H1 (cell line): ENCODE data around the gene CYP46A1. TPM values are rescaled to one million over a fixed set of nuclear protein-coding genes. Genes with fewer than 3 reads are reported as not detected.

Experiments used
- CTCF ChIA-PET: fragments of 300-600 bp; sonication (Branson Sonifier 250); formaldehyde crosslinking; loops from one replicate; lab custom pipeline; 2021; ENCODE audit not compliant: partially characterized antibody; lab: Charles Lee
- POLR2A ChIA-PET: fragments of 300-600 bp; sonication (Branson Sonifier 250); formaldehyde crosslinking; loops from one replicate; lab custom pipeline; 2021; ENCODE audit warnings: inconsistent platforms; ENCODE audit not compliant: partially characterized antibody; lab: Charles Lee
- DNase-seq, 2 experiments: peaks; one replicate each; pipeline versions ENCODE4 v3.0.0 to v3.0.0-alpha.2; 2010 to 2022; ENCODE audit warnings: low spot score in 2 of 2, low read depth in 1 of 2, mixed read lengths in 1 of 2
- FAIRE-seq: peaks from 2 replicates; lab custom pipeline; 2011; peaks lifted over from hg19 to GRCh38; lab: Jason Lieb, UNC
- H2AFZ ChIP-seq: 2 replicates; pipeline ENCODE4 v1.8.1; 2012; ENCODE audit warnings: low read length, inconsistent platforms
- H2AK5ac ChIP-seq: 2 replicates; pipeline ENCODE4 v1.6.1; 2013; ENCODE audit warnings: low read depth, low read length
- H2BK120ac ChIP-seq: replicated peaks from 2 replicates; pipeline ENCODE3; 2013; ENCODE audit warnings: low read depth, low read length, inconsistent platforms
- H2BK12ac ChIP-seq: 2 replicates; pipeline ENCODE4 v1.6.1; 2013; ENCODE audit warnings: low read depth, low read length
- H2BK15ac ChIP-seq: 2 replicates; pipeline ENCODE4 v1.6.1; 2013; ENCODE audit warnings: low read length
- H2BK20ac ChIP-seq: 2 replicates; pipeline ENCODE4 v1.6.1; 2013; ENCODE audit warnings: low read length
- H2BK5ac ChIP-seq: 2 replicates; pipeline ENCODE4 v1.6.1; 2013; ENCODE audit warnings: low read depth, low read length
- H3K14ac ChIP-seq: 2 replicates; pipeline ENCODE4 v1.6.1; 2013; ENCODE audit warnings: inconsistent platforms; ENCODE audit not compliant: insufficient read length
- H3K18ac ChIP-seq: 2 replicates; pipeline ENCODE4 v1.6.1; 2013; ENCODE audit warnings: low read length; ENCODE audit errors: extremely low read depth
- H3K23ac ChIP-seq: 2 replicates; pipeline ENCODE4 v1.6.1; 2013; ENCODE audit warnings: inconsistent platforms; ENCODE audit not compliant: insufficient read length
- H3K23me2 ChIP-seq: 2 replicates; pipeline ENCODE4 v1.6.1; 2013; ENCODE audit warnings: low read depth, low read length
- H3K27ac ChIP-seq: 2 replicates; pipeline ENCODE4 v1.6.1; 2011; ENCODE audit warnings: low read depth, low read length, inconsistent platforms
- H3K27me3 ChIP-seq, 4 experiments: replicated peaks in 1 of 4; 1 replicate in 1 of 4; 2 replicates in 3 of 4; pipeline versions ENCODE4 v1.6.1 to v1.8.1; 2011 to 2013; ENCODE audit warnings: low read length in 3 of 4, mild to moderate bottlenecking in 3 of 4, inconsistent platforms in 2 of 4, mixed read lengths in 2 of 4, moderate library complexity in 1 of 4; ENCODE audit not compliant: control insufficient read depth in 3 of 4, insufficient read depth in 3 of 4; ENCODE audit errors: extremely low read depth in 1 of 4
- H3K36me3 ChIP-seq, 4 experiments: 2 replicates each; pipeline versions ENCODE4 v1.6.1 to v1.8.1; 2011 to 2013; ENCODE audit warnings: mild to moderate bottlenecking in 4 of 4, low read length in 3 of 4, moderate library complexity in 2 of 4, control low read depth in 1 of 4, inconsistent platforms in 1 of 4; ENCODE audit not compliant: insufficient read depth in 4 of 4, control insufficient read depth in 2 of 4
- H3K4ac ChIP-seq: replicated peaks from 2 replicates; pipeline ENCODE3; 2013; ENCODE audit warnings: low read length, low read depth, mixed read lengths, inconsistent platforms; ENCODE audit not compliant: insufficient read length
- H3K4me1 ChIP-seq, 4 experiments: replicated peaks in 1 of 4; 1 replicate in 1 of 4; 2 replicates in 3 of 4; pipeline versions ENCODE4 v1.6.1 to v1.8.1; 2011 to 2013; ENCODE audit warnings: low read length in 3 of 4, inconsistent platforms in 2 of 4, mixed read lengths in 1 of 4; ENCODE audit not compliant: insufficient read depth in 4 of 4, control insufficient read depth in 3 of 4
- H3K4me2 ChIP-seq, 2 experiments: 2 replicates each; pipeline versions ENCODE4 v1.6.1 to v1.8.1; 2011 to 2013; ENCODE audit warnings: low read depth in 2 of 2, low read length in 2 of 2, control low read depth in 1 of 2, inconsistent platforms in 1 of 2, mild to moderate bottlenecking in 1 of 2; ENCODE audit not compliant: insufficient read depth in 1 of 2
- H3K4me3 ChIP-seq, 4 experiments: fragments of 200-600, 300-600 bp in 1 of 4; sonication (generic), shearing (Covaris generic), sonication (Bioruptor Twin) in 1 of 4; 2 replicates each; pipeline versions ENCODE4 v1.5.1 to v1.8.1; 2011 to 2016; ENCODE audit warnings: low read length in 4 of 4, low read depth in 3 of 4, control low read depth in 2 of 4, inconsistent platforms in 2 of 4, mild to moderate bottlenecking in 2 of 4, mixed read lengths in 1 of 4, moderate library complexity in 1 of 4; ENCODE audit not compliant: insufficient read depth in 2 of 4; ENCODE audit errors: extremely low read depth in 1 of 4
- H3K56ac ChIP-seq: replicated peaks from 2 replicates; pipeline ENCODE3; 2013; ENCODE audit warnings: low read depth, mild to moderate bottlenecking, mixed read lengths, low read length, inconsistent platforms; ENCODE audit not compliant: insufficient read length
- H3K79me1 ChIP-seq: 2 replicates; pipeline ENCODE4 v1.6.1; 2013; ENCODE audit warnings: low read depth, low read length, control low read depth
- H3K79me2 ChIP-seq, 2 experiments: 2 replicates each; pipeline versions ENCODE4 v1.6.1 to v1.8.1; 2012 to 2013; ENCODE audit warnings: low read length in 2 of 2, mild to moderate bottlenecking in 2 of 2, inconsistent platforms in 1 of 2; ENCODE audit not compliant: insufficient read depth in 2 of 2, control insufficient read depth in 1 of 2
- H3K9ac ChIP-seq, 4 experiments: replicated peaks in 1 of 4; 1 replicate in 1 of 4; 2 replicates in 3 of 4; pipeline versions ENCODE4 v1.6.1 to v1.8.1; 2011 to 2013; ENCODE audit warnings: low read depth in 3 of 4, low read length in 3 of 4, control low read depth in 2 of 4, mild to moderate bottlenecking in 2 of 4, moderate library complexity in 2 of 4, inconsistent platforms in 1 of 4; ENCODE audit errors: extremely low read depth in 1 of 4
- H3K9me3 ChIP-seq, 2 experiments: 2 replicates each; pipeline versions ENCODE4 v1.6.1 to v1.8.1; 2012 to 2013; ENCODE audit warnings: mild to moderate bottlenecking in 2 of 2, moderate library complexity in 2 of 2, control low read depth in 1 of 2, inconsistent platforms in 1 of 2, low read depth in 1 of 2, low read length in 1 of 2, mixed read lengths in 1 of 2; ENCODE audit not compliant: insufficient read depth in 2 of 2
- H4K20me1 ChIP-seq, 2 experiments: replicated peaks in 1 of 2; 2 replicates each; pipeline versions ENCODE3 to v1.8.1; 2011 to 2013; ENCODE audit warnings: inconsistent platforms in 2 of 2, low read length in 2 of 2, mild to moderate bottlenecking in 1 of 2; ENCODE audit not compliant: insufficient read depth in 2 of 2, control insufficient read depth in 1 of 2
- H4K5ac ChIP-seq: 2 replicates; pipeline ENCODE4 v1.6.1; 2013; ENCODE audit warnings: low read length, low read depth, mixed read lengths, inconsistent platforms; ENCODE audit not compliant: insufficient read length
- H4K8ac ChIP-seq: 2 replicates; pipeline ENCODE4 v1.8.0; 2013; ENCODE audit warnings: mild to moderate bottlenecking, moderate library complexity, low read length, inconsistent platforms; ENCODE audit not compliant: insufficient read depth; ENCODE audit errors: extremely low read depth
- H4K91ac ChIP-seq: replicated peaks from 2 replicates; pipeline ENCODE3; 2013; ENCODE audit warnings: low read length, mixed read lengths, inconsistent platforms; ENCODE audit not compliant: insufficient read length
- CBX5 ChIP-seq: fragments of 300-800, 300-1000 bp; sonication (generic); IDR thresholded peaks from 2 replicates; pipeline ENCODE4 v1.7.1; 2016; ENCODE audit warnings: antibody characterized with exemption, low read length, low read depth
- CREB1 ChIP-seq: IDR thresholded peaks from 2 replicates; pipeline ENCODE4 v1.6.1; 2012; ENCODE audit warnings: inconsistent platforms
- E2F6 ChIP-seq: IDR thresholded peaks from 2 replicates; pipeline ENCODE4 v1.6.1; 2012; ENCODE audit warnings: inconsistent platforms
- EZH2 ChIP-seq: fragments of 200-600 bp; sonication (generic); IDR thresholded peaks from 2 replicates; pipeline ENCODE4 v1.7.1; 2012; ENCODE audit warnings: low read depth, mild to moderate bottlenecking, moderate library complexity, low read length, inconsistent platforms; ENCODE audit not compliant: severe bottlenecking
- GABPA ChIP-seq: IDR thresholded peaks from 2 replicates; pipeline ENCODE4 v1.6.1; 2011; ENCODE audit warnings: mild to moderate bottlenecking, low read length, moderate library complexity, borderline replicate concordance; ENCODE audit not compliant: insufficient read depth
- HDAC2 ChIP-seq, 2 experiments: fragments of 300-600 bp in 1 of 2; sonication (generic) in 1 of 2; IDR thresholded peaks; 2 replicates each; pipeline ENCODE4 v1.6.1; 2011 to 2012; ENCODE audit warnings: low read depth in 2 of 2, low read length in 2 of 2, mild to moderate bottlenecking in 2 of 2, moderate library complexity in 2 of 2, borderline replicate concordance in 1 of 2, inconsistent platforms in 1 of 2
- NANOG ChIP-seq: IDR thresholded peaks from 2 replicates; pipeline ENCODE4 v1.6.1; 2011; ENCODE audit warnings: low read length, low read depth, mild to moderate bottlenecking, inconsistent platforms; ENCODE audit not compliant: insufficient read depth, poor library complexity, severe bottlenecking
- YY1 ChIP-seq: IDR thresholded peaks from 2 replicates; pipeline ENCODE4 v1.6.1; 2011; ENCODE audit warnings: low read depth, mild to moderate bottlenecking, low read length
- WGBS, 2 experiments: shearing (Covaris generic) in 1 of 2; methylation state at CpG; one replicate each; pipeline versions ENCODE4 v1.1.6 to v1.1.7; 2013 to 2015; ENCODE audit warnings: low lambda C conversion rate in 2 of 2, mixed read lengths in 2 of 2, inconsistent platforms in 1 of 2, low coverage in 1 of 2, missing lambda C conversion rate in 1 of 2; ENCODE audit not compliant: insufficient replicate concordance in 2 of 2, insufficient coverage in 1 of 2, insufficient read length in 1 of 2; ENCODE audit errors: extremely low coverage in 1 of 2, missing lambda C conversion rate in 1 of 2; 5-methylcytosine and 5-hydroxymethylcytosine counted together
- polyA plus RNA-seq, 7 experiments: library from polyadenylated mRNA; depleted of rRNA in 3 of 7; stranded (reverse) in 5 of 7; unstranded in 2 of 7; fragments of >200 nt in 5 of 7; fragments of 200-250 nt in 2 of 7; gene quantifications; 1 replicate in 5 of 7; 2 replicates in 1 of 7; 4 replicates in 1 of 7; pipeline versions ENCODE4 v1.2.1 to v1.2.3, GENCODE V29; 2011 to 2013; ENCODE audit warnings: missing spikeins in 2 of 7, mixed read lengths in 2 of 7
- total RNA-seq: library from RNA; stranded (reverse); fragmentation: NEBNext Ultra II Directional; extraction: Animal tissue kit (Norgen Biotek cat#: 25700); gene quantifications from 2 replicates; pipeline ENCODE4 v1.2.1, GENCODE V29; 2021

Gene CYP46A1
- total and polyA plus RNA-seq, 2 of the 8 experiments (the other 6 are each of a cell fraction or from before 2014, with no cell fraction given): 0.41 to 1.3 TPM

- no peak overlapping the region for H3K9ac ChIP-seq
- POLR2A ChIA-PET: no interaction called here
- H2AK5ac ChIP-seq: no peak overlapping the region
- H2BK5ac ChIP-seq: no peak overlapping the region
- H3K79me1 ChIP-seq: no peaks in the 10 kb centered on the region
- H3K18ac ChIP-seq: no peak overlapping the region
- H3K27me3 ChIP-seq: no peaks in the 10 kb centered on the region
- H2BK120ac ChIP-seq: no peak overlapping the region
- WGBS, 2 experiments: 88% methylated on average over 3 of the region's 3 CpGs; no CpG with 5 or more reads in 1 of the 2 experiments
- H3K23ac ChIP-seq: no peak overlapping the region
- peak in 1 of 2 experiments; percentile 22 for DNase-seq
- TF ChIP-seq HDAC2 (IDR thresholded peaks at IDR 0.05; ENCODE audit: borderline replicate concordance in 1 of 2, low read depth in 2 of 2, low read length in 2 of 2): no peak
- no peak for TF ChIP-seq E2F6
- no peak for TF ChIP-seq CBX5
- TF ChIP-seq NANOG: no peak
- no peak for TF ChIP-seq EZH2
- no peak for TF ChIP-seq CREB1
- no peak for TF ChIP-seq GABPA
- TF ChIP-seq YY1: no peak
- TF ChIP-seq, all 59 proteins: peak for 0
- Histone ChIP-seq H4K5ac (no peak overlapping the region), H3K4ac (no peak overlapping the region), H3K36me3 (no peaks in the 10 kb centered on the region), H2BK20ac (no peak overlapping the region), H3K14ac (no peak overlapping the region), H3K79me2 (no peaks in the 10 kb centered on the region), H3K56ac (no peak overlapping the region), H3K27ac (no peak overlapping the region), H3K23me2 (no peaks in the 10 kb centered on the region), H2BK15ac (no peak overlapping the region), H3K4me2 (no peak overlapping the region), H4K91ac (no peak overlapping the region), H3K4me3 (no peak overlapping the region), H2BK12ac (no peak overlapping the region), H4K8ac (no peak overlapping the region), H4K20me1 (no peaks in the 10 kb centered on the region), H3K4me1 (no peaks in the 10 kb centered on the region), H2AFZ (no peak overlapping the region), H3K9me3 (peaks cover 12 to 19% of the 10 kb centered on the region in 2 experiments; a peak in 3 of 4 replicates)
- CTCF ChIA-PET: interaction anchor here (1.4 kb wide), 1 partner anchor 15 kb away, joined by 4 read pairs; no protein-coding TSS in a partner anchor
- FAIRE-seq: no peak
These were observed 19.3 kb downstream of the CYP46A1 start for GRCh38 chr14:99703381-99703780.
